HuH-7 (cell line): ENCODE results near the gene MLLT6.
A peak's percentile ranks its signal among the peaks of the same experiment; 100 is the strongest.

ENCODE experiments used
- DNase-seq: peaks from one replicate; pipeline ENCODE4 v3.0.0; 2011; ENCODE audit warnings: low spot score

MLLT6 gene

DNA sequence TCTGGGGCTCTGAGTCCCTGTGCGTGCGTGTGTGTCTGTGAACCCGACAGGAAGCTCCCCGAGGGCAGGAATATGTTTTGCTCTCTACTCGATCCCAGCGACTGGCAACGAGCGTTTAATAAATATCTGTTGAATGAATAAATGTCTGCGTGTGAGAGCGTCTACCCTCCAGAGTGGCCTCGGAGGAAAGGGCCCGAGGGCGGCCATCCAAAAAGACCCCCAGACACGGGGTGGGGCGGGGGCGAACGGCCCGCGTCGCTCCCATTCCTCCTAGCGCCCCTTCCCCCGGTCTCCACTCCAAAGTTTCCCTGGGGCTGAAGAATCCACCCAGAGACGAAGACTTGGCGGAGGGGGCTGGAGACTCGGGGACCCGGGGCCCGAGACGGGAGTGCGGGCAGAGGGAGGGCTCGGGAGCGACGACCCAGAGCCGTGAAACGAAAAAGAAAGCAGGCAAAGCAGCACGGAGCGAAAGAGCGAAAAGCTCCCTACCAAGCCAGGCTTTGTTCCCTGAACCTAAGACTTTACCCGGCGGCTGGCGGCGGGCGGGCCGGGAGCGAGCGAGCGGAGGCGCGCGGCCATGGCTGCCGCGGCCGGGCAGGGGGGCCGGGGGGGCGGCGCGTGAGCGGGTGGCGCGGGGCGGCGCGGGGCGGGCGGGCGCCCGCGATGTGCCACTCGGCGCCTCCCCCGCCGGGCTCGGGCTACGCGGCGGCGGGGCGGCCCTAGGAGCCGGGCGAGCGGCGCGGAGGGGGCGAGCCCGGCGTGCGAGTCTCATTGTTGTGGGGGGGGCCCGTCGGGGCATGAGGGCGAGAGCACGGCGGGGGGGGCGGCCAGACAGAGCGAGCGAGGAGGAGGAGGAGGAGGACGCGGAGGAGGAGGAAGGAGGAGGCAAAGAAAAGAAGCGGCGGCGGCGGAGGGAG is at the start of gene MLLT6:
MLLT6 (plus strand) TSS at position 668 of the 917 bp plus-strand sequence. CDS start 360 bp downstream, outside the sequence.
- no peak for DNase-seq

DNA sequence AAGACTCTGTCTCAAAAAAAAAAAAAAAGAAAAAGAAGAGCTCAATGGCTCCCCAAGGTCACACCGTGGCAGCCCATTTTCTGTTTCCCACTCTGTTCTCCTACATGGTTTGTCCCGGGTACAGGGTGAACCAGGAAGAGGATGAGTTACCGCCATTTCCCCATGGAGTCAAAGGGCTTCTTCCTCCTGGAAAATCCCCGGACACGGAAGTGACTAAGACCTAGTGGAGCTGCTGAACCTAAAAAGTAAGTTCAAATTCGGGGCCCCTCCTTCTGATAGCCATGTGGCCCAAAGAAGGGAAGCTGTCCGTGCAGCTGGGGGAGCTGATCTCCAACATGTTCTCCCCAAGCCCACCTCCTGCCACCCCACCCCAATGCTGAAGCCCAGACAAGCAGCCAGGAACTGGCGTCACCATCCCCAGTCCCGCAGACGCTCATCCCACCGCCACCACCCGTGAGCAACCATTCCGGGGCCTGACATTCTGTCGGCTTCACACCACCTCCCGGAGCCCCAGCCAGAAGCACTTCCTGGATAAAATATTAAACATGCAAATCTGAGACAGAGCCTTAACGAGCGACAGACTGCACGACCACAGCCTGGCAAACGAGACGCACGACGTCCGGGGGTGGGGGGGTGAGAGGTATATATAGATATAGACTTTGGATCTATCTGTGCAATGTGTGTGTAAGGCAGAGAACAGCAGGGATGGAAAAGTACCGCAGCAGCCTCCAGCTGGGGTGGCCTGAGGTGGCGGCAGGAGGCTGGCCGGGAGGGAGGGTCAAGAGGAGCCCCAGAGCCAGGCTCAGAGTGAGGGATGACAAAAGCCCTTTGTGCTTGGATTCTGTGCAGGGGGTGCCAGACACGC is 47.9 kb upstream of the MLLT6 start:
- DNase-seq: peak; percentile 74

DNA sequence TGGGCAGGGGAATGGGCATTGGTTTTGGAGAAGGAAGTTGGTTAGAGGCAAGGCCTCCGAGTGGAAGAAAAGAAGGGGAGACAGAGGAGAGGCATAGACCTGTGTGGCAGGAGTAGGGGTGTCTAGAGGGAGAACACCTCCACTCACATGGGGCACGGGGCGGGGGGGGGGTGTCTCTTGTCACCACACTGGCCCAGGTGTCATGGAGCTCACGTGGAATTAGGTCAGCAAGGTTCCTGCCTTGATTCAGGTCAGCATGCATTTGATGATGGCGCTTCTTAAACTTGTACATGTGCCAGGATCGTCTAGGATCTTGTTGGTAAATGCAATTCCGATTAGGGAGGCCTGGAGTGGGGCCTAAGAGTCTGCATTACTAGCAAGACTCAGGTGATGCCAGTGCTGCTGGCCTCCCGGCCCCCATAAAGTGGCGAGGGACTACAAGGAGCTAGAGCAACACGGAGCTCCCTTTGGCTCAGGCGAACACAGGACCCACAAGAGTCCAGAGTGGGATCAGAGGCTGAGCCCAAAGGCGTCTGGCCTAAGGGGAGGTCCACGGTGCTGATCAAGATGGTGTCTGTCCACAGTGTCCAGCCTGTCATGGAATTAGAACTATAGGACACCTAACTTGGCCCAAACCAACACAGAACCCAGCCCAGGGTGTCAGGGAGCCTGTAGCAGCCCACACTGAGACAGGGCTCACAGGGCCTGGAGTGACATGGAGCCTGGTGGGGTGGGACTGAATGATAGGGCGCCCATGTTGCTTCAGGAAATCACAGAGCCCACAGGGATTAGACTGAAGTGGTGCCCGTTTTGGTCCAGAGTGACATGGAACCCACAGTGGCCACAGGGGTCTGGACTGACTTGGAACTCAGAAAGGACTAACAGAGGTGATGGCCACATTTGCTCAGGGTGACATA is 47.0 kb upstream of the MLLT6 start:
- DNase-seq: no peak

DNA sequence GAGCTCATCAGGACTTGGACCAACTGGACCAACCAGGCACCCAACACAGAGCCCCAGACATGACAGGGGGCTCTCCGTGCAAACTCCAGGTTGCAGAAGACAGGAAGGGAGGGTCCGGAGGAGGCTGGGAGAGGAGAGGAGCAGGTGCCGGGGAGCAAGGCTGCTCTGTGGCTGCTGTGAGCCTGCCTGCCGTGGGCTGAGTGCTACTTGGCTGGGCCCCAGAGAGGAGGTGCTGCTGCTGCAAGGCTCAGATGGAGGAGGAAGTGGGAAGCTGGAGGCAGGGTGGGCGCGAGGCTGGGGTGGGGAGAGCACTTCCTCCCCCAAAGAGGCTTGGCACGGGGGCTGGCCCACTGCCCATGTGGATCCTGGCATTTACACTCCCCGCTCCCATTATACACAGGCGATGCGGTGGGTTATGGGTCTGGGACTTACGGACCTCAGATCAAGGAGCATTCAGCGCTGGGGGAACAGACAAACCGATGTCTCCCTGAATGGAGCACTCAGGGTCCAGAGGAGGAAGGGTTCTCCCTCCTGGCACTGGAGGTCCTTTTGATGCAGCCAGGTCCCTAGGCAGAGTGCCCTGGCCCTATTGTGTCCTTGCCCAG is 46.2 kb upstream of the MLLT6 start:
- DNase-seq: no peak

DNA sequence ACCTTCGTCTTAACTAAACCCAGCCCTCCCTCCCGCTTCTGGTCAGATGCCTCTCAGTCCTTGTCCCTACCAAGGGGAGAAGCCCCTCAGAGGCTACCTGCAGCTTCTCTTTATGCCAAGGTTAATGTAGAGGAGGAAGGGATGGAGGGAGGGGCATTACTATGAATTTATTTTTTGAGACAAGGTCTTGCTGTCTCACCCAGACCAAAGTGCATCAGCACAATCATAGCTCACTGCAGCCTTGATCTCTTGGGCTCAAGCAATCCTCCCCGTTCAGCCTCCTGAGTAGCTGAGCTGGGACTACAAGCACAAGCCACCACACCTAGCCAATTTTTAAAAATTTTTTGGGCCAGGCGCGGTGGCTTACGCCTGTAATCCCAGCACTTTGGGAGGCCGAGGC is 45.7 kb upstream of the MLLT6 start:
- DNase-seq: no peak

DNA sequence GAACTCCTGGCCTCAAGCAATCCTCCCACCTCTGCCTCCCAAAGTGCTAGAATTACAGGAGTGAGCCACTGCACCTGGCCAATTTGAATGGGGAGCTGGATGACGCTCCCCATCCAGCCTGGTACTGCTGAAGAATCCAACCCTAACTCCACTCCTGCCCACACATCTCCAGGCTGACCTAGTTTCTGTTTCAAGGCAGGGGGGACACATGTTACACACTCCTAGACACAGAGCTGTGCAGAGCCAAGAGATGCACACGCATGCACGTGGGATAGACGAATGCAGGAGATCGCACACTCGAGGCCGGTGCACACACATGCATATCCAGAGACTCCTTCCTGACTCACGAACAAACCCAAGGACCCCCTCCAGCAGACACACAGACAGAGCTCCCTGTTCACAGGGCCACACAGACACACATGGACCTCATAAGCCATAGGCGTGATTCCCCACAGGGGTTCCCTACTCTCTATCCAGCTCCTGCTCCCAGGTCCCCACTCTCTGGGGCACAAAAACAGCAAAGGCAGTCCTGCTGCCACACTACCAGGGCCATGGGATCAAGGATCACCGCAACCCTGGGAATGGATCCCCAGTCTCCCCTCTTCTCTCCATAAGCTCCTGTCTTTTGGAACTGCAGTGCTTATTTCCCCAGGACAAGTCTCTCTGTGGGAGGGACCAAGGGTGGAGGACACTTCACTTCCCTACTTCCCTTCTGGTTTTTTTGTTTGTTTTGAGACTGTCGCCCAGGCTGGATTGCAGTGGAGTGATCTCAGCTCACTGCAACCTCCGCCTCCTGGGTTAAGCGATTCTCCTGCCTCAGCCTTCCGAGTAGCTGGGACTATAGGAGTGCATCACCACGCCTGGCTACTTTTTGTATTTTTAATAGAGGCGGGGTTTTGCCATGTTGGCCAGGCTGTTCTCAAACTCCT is 44.7 kb upstream of the MLLT6 start:
- no peak for DNase-seq

DNA sequence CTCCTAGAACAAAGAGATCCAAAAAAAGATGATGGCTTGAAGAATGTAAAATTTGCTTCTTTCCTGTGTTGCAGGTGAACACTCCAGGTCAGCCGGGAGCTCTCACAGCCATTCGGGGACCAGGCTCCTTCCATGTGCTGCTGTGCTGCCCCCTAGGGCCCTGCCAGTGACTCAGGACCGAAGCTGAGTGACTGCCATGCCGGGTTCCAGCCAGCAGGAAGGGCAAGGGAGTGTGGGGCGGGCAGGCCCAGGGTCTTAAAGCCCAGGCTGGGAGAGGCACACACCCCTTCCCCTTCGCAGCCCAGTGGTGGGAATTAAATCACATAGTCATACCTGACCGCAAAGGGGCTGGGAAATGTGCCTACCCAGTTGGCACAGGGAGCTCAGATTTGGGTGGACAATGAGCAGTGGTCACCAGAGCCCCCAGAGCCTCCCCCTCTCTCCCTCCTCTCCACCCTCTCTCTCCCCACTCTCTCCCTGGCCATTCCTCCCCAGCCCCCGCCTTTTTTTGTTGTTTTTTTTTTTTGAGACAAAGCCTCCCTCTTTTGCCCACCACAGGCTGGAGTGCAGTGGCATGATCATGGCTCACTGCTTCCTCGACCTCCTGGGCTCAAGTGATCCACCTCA is 41.8 kb upstream of the MLLT6 start:
- DNase-seq: peak; percentile 82

DNA sequence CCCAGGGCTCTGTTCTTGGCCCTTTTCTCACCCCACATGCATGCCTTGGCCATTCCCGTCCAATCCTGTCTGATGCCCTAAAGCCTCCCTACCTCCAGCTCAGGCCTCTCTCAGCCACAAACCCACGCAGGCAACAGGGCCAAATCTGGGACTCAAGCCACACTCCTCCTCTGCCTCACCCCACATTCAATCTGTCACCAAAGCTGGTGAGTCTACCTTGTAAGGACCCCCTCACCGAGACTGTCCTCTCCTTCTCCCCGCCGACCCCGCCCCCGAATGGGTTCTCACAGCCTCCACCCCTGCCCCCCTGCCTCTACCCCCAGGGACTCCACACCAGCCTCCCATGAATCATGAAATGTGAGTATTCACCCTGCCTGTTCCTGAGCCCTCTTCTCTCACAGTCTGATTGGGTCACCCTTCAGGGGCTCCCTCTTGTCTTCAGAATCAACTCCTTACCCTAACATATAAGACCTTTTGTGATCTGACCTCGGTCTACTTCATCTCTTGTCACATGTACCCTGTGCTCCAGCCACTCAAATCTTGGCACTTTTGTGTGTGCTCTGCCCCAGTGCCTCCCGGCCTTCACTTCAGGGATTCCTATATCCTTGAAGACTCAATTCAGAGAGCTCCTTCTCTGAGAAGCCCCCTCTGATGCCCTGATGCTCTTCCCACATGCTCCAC is 41.0 kb upstream of the MLLT6 start:
- no peak for DNase-seq

DNA sequence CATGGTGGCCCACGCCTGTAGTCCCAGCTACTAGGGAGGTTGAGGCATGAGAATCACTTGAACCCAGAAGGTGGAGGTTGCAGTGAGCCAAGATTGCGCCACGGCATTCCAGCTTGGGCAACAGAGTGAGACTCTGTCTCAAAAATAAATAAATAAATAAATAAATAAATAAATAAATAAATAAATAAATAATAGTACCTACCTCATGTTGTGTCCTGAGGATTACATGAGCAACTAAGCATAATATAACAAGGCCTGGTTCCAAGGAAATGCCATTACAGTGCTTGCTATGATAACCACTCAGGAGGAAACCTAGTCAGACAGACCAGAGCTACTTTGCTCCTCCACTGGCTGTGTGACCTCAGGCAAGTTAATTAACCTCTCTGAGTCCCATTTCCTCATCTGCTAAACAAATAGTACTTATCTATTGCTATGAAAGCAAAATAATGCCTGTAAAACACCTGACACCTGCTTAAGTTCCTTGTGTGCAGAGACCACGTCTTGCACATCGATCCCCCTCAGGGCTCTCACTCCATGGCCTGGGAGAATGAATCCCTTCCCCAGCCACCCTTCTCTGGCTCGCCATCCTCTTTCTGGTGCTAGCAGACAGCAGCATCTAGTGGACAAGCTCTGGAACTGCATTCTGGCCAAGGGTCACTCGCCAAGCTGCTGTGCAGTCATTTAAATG is 37.8 kb upstream of the MLLT6 start:
- peak; percentile 82 for DNase-seq

DNA sequence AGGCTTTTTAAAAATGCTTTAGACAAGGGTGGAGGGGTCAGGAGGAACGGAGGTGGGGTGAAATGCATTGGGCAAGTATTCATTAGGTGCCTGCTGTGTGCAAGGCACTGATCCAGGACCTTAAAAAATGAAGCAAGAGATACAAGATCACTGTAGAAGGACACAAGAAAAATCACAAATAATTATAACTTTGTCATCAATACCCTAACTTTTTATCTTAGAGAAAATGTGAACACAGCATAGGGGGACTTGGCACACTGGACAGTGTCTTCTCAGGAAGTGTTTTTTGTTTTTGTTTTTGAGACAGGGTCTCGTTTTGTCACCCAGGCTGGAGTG is 37.3 kb upstream of the MLLT6 start:
- no peak for DNase-seq

DNA sequence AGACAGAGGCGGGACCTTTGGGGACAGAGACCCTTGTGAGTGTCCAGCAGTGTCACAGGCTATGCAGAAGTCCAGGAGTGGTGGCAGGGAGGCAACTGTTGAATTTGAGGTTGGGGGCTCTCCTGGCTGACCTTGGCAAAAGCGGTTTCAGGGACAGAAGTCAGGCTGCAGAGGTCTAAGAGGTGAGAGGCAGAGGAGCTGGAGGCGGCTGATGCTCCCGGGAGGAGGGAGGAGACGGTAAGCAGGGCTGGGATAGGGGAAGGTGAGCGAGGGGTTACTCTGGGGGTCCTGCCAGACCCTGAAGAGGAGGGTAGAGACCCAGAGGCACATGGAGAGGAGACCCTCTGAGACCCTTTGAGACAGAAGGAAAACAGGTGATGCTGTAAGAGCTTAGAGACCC is 35.6 kb upstream of the MLLT6 start:
- no peak for DNase-seq

DNA sequence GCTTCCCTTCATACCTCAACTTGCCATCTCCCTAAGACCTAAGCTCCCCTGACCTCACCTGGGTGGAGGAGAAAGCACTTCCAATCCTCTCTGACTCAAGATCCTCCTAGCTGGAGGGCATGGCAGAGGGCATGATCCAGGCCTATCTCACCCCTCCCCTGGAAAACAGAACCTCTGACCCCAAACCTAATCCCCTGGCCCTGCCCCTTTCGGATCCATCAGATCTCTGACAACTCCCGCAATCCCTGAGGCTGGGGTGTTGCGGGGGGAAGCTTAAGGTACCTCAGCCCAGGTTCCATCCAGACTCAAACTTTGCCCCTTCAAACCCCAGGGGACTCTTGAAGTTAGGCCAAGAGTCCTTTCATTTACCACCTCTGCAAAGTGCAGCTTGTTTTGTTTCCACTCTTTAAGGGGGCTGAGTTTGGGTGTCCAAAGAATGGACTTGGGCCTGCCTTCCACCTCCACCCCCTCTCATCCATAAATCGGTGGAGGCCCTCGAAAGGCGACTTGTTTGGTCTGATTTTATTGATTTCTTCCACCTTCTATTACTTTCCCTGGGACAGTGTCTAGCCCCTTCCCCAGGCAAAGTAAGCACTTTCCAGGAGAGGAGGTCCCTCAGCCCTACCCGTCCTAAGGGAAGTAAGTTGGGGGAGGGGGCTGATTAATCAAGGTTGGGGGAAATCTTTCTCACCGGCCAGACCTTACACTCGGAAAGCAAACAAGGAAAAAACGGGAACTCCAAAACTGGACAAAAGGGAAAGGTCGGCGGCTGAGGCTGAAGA is 32.9 kb upstream of the MLLT6 start:
- no peak for DNase-seq

DNA sequence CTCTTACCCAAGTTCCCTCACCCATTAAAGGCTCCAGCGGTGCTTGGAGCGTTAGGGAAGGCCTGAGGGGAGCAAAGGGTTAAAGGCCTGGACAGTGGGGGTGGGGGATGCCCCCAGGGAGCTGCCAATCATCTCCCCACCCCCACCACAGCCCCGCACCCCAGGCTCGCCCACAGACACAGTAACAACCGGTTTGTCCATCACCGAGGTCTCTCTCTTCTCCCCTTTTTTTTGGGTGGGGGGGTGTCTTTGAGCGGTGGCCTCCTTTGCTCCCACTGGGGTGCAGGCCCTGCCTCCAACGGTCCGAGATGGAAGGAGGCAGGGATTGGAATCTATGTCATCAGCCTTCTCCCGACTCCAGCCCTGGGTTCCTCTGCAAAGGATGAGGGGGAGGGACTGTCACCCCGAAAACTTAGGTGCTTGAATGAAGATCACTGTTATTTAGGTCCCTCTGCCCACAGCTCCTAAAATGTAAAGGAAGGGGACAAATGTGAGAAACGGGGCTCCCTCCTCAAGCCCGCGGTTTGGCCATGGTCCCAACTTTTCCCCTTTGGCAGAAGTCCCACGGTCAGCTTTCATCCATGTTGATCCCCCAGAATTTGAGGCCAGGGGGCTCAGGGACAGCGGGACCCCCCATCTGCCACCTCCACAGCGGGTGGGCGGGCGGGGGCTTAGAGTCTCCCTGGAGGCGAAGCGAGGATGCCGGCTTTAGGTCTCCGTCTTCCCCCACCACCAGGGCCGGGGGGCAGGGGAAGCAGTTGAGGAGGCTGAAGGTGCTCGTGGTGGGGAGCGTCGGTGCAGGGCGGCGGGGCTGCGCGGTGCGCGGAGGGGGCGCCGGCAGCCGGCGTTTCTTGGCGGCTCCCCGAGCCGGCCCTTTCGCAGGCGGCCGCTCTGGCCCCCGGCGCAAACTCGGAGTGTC is 32.0 kb upstream of the MLLT6 start:
- no peak for DNase-seq

DNA sequence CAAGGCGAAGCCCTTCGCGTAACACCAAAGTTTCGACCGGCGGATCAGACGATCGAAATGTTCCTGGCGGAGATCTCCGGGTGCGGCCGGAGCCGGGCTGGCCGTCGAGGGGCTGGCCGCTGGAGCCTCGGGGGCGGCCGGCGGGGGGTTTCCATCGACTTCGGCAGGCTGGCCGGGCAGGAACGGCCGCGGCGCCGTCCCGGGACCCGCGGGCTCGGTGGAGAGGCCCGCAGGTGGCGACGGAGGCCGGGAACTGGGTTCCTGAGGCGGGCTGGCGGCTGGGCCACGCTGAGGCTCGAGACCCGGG is 31.4 kb upstream of the MLLT6 start:
- no peak for DNase-seq

DNA sequence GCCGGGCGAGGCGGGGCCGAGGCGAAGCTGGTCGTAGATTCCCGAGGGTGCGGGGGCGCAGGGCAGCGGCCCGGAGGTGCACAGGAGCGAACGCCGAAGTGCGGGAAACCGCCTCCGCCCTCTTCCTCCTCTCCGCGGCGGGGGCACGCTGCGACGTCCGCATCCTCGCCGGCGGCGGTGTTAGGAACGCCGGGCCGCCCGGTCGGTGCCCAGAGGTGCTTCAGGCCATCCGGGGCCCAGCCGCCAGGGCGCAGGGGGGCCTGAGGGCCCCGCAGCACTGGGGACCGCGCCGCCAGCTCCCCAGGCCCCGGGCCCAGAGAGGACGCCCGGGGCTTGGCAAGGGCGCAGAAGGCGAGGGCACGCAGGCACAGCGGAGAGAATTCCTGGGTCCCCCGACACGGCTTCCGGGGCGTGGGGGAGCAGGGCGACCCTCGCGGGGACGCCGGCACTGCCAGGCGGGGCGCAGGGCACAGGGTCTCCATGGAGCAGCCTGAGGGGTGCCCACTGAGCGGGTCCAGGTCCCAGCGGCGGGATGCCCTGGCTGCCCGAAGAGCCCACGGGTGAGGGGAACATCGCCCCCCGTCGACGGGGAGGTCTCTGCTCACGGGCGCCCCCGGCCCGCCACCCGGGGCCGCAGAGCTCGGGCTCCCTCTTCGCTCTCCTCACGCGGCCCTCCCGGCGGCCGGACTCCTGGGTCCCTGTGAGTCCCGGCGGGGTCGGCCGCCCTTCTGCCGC is 30.9 kb upstream of the MLLT6 start:
- no peak for DNase-seq
